Neural progenitor cell (in vitro differentiated cells): ENCODE measurements around the gene NOXO1. TPM values are rescaled to one million over a fixed set of nuclear protein-coding genes. Genes with fewer than 3 reads are reported as not detected.

ENCODE experiments used
- DNase-seq: peaks from one replicate; pipeline ENCODE4 v3.0.0-alpha.2; 2016; ENCODE audit warnings: low spot score
- H2AFZ ChIP-seq: fragments of 200-600 bp; sonication (generic); replicated peaks from 2 replicates; pipeline ENCODE4 v1.6.1; 2016; ENCODE audit warnings: antibody characterized with exemption
- H3F3A ChIP-seq: fragments of 200-600 bp; sonication (generic); 2 replicates; pipeline ENCODE4 v1.6.1; 2016; ENCODE audit warnings: antibody characterized with exemption, low read depth
- H3K27ac ChIP-seq: fragments of 200-600 bp; sonication (generic); 2 replicates; pipeline ENCODE4 v1.5.1; 2016; ENCODE audit warnings: mild to moderate bottlenecking
- H3K27me3 ChIP-seq: fragments of 200-600 bp; sonication (generic); 2 replicates; pipeline ENCODE4 v1.6.1; 2016; ENCODE audit warnings: mild to moderate bottlenecking, moderate library complexity
- H3K36me3 ChIP-seq: fragments of 200-600 bp; sonication (generic); 2 replicates; pipeline ENCODE4 v1.5.1; 2016
- H3K4me1 ChIP-seq: fragments of 200-600 bp; sonication (generic); 2 replicates; pipeline ENCODE4 v1.6.1; 2016; ENCODE audit warnings: mixed run types
- H3K4me2 ChIP-seq: fragments of 200-600 bp; sonication (generic); 2 replicates; pipeline ENCODE4 v1.6.1; 2016
- H3K4me3 ChIP-seq: fragments of 200-600 bp; sonication (generic); 2 replicates; pipeline ENCODE4 v1.5.1; 2016
- H3K79me2 ChIP-seq: fragments of 200-600 bp; sonication (generic); 2 replicates; pipeline ENCODE4 v1.6.1; 2016; ENCODE audit warnings: low read depth
- H3K9ac ChIP-seq: fragments of 200-600 bp; sonication (generic); 2 replicates; pipeline ENCODE4 v1.6.1; 2016
- H3K9me3 ChIP-seq: fragments of 200-600 bp; sonication (generic); 2 replicates; pipeline ENCODE4 v1.5.1; 2016; ENCODE audit warnings: low read depth
- H4K20me1 ChIP-seq: fragments of 200-600 bp; sonication (generic); 2 replicates; pipeline ENCODE4 v1.6.1; 2016; ENCODE audit warnings: low read depth
- H3K27ac Mint-ChIP-seq: 3 replicates; pipeline ENCODE4 v1.8.0; 2021; ENCODE audit warnings: mixed read lengths
- H3K27me3 Mint-ChIP-seq: 2 replicates; pipeline ENCODE4 v1.8.0; 2022; ENCODE audit warnings: low read depth, mild to moderate bottlenecking, inconsistent platforms, moderate library complexity, mixed read lengths; ENCODE audit not compliant: insufficient read depth
- H3K36me3 Mint-ChIP-seq: 3 replicates; pipeline ENCODE4 v1.8.0; 2021; ENCODE audit warnings: mixed read lengths
- H3K4me1 Mint-ChIP-seq: 3 replicates; pipeline ENCODE4 v1.8.0; 2021; ENCODE audit warnings: mixed read lengths
- H3K4me3 Mint-ChIP-seq: 3 replicates; pipeline ENCODE4 v1.8.0; 2021; ENCODE audit warnings: mild to moderate bottlenecking, moderate library complexity, mixed read lengths
- H3K9me3 Mint-ChIP-seq: 3 replicates; pipeline ENCODE4 v1.8.0; 2020; ENCODE audit warnings: mixed read lengths
- CTCF ChIP-seq: fragments of 200-600 bp; sonication (generic); IDR thresholded peaks from 2 replicates; pipeline ENCODE4 v1.5.1; 2017; ENCODE audit warnings: antibody characterized with exemption, mild to moderate bottlenecking
- EZH2 ChIP-seq: fragments of 200-600 bp; sonication (generic); IDR thresholded peaks from 2 replicates; pipeline ENCODE4 v1.6.1; 2017; ENCODE audit warnings: antibody characterized with exemption, mild to moderate bottlenecking, moderate library complexity
- EZH2phosphoT487 ChIP-seq: fragments of 200-600 bp; sonication (generic); IDR thresholded peaks from 2 replicates; pipeline ENCODE4 v1.6.1; 2017; ENCODE audit warnings: antibody characterized with exemption
- total RNA-seq: library from RNA; depleted of rRNA; stranded (reverse); fragments of >200 nt; gene quantifications from 2 replicates; pipeline ENCODE4 v1.2.3, GENCODE V29; 2015; ENCODE audit warnings: low replicate concordance

The NOXO1 gene
- total RNA-seq, 1 donor from 2014 or later, result not detected

- no peak overlapping the region for H3K27ac ChIP-seq
- H3K4me1 ChIP-seq, result peaks cover 19% of the 10 kb centered on the region
- no peaks in the 10 kb centered on the region for H3K36me3 ChIP-seq
- no peak overlapping the region for H3K4me2 ChIP-seq
- Mint-ChIP-seq H3K36me3 (no peaks in the 10 kb centered on the region), H3K27me3 (peaks cover 36% of the 10 kb centered on the region), H3K27ac (peak overlapping the region; percentile 30), H3K9me3 (no peaks in the 10 kb centered on the region), H3K4me1 (peaks cover 22% of the 10 kb centered on the region), H3K4me3 (peak overlapping the region; percentile 41)
- H3K4me3 ChIP-seq, result no peak overlapping the region
- H2AFZ ChIP-seq, result no peak overlapping the region
- no peaks in the 10 kb centered on the region for H3K79me2 ChIP-seq
- H3F3A ChIP-seq, result peaks cover 17% of the 10 kb centered on the region
- H3K27me3 ChIP-seq, result peaks cover 95% of the 10 kb centered on the region
- H3K9ac ChIP-seq, result no peak overlapping the region
- H4K20me1 ChIP-seq, result peaks cover 5% of the 10 kb centered on the region
- no peak for TF ChIP-seq EZH2phosphoT487
- no peak for TF ChIP-seq EZH2
- no peak for TF ChIP-seq CTCF
- no peaks in the 10 kb centered on the region for H3K9me3 ChIP-seq
- DNase-seq, result no peak
Measured at GRCh38 chr16:2024032-2024420, 42.8 kb upstream of the NOXO1 start.

GRCh38 chr16:2023092-2024031 is 42.1 kb upstream of the NOXO1 start:
- H3K4me2 ChIP-seq, result peak overlapping the region; percentile 85
- H3K4me3 ChIP-seq, result peak overlapping the region; percentile 45
- TF ChIP-seq EZH2phosphoT487 (no peak), CTCF (peak; percentile 92), EZH2 (peak; percentile 34)
- no peak overlapping the region for H3K27ac ChIP-seq
- Mint-ChIP-seq H3K27ac (peak overlapping the region; percentile 96), H3K27me3 (peaks cover 40% of the 10 kb centered on the region), H3K36me3 (no peaks in the 10 kb centered on the region), H3K4me1 (peaks cover 22% of the 10 kb centered on the region), H3K9me3 (no peaks in the 10 kb centered on the region), H3K4me3 (peak overlapping the region; percentile 84)
- no peaks in the 10 kb centered on the region for H3K9me3 ChIP-seq
- no peaks in the 10 kb centered on the region for H3K36me3 ChIP-seq
- H2AFZ ChIP-seq, result peak overlapping the region; percentile 93
- H3K9ac ChIP-seq, result no peak overlapping the region
- H3K4me1 ChIP-seq, result peaks cover 19% of the 10 kb centered on the region
- H4K20me1 ChIP-seq, result peaks cover 4% of the 10 kb centered on the region
- H3F3A ChIP-seq, result peaks cover 17% of the 10 kb centered on the region
- H3K79me2 ChIP-seq, result no peaks in the 10 kb centered on the region
- H3K27me3 ChIP-seq, result peaks cover 97% of the 10 kb centered on the region
- DNase-seq, result peak; percentile 93

DNA sequence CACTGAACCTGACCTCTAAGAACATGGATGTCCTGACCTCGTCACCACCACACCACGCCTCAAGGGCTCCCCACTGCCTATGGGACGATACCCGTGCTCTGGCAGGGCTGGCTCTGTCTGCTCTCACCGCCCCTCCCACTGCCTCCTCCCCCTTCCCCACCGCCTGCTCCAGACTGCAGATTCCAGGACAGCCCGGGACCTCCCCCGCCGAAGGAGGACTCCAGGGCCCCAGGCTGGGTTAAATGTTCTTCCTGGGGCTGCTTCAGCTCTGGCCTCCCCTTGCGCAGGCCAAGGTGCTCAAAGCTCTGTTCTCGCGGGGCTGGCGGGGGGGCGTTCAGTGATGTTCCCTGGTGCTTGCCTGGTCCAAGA is 41.4 kb upstream of the NOXO1 start:
- H2AFZ ChIP-seq, result peak overlapping the region; percentile 83
- H3K9me3 Mint-ChIP-seq, result no peaks in the 10 kb centered on the region
- no peaks in the 10 kb centered on the region for H4K20me1 ChIP-seq
- peaks cover 42% of the 10 kb centered on the region for H3K27me3 Mint-ChIP-seq
- H3K4me2 ChIP-seq, result peak overlapping the region; percentile 85
- H3K4me1 Mint-ChIP-seq, result peaks cover 22% of the 10 kb centered on the region
- no peaks in the 10 kb centered on the region for H3K79me2 ChIP-seq
- peaks cover 17% of the 10 kb centered on the region for H3F3A ChIP-seq
- peaks cover 97% of the 10 kb centered on the region for H3K27me3 ChIP-seq
- H3K9ac ChIP-seq, result no peak overlapping the region
- no peaks in the 10 kb centered on the region for H3K36me3 Mint-ChIP-seq
- DNase-seq, result peak; percentile 74
- H3K27ac ChIP-seq, result no peak overlapping the region
- peak overlapping the region; percentile 45 for H3K4me3 ChIP-seq
- no peaks in the 10 kb centered on the region for H3K9me3 ChIP-seq
- TF ChIP-seq EZH2phosphoT487, result no peak
- TF ChIP-seq CTCF, result no peak
- TF ChIP-seq EZH2, result no peak
- H3K27ac Mint-ChIP-seq, result no peak overlapping the region
- H3K4me3 Mint-ChIP-seq, result peak overlapping the region; percentile 80
- peaks cover 19% of the 10 kb centered on the region for H3K4me1 ChIP-seq
- no peaks in the 10 kb centered on the region for H3K36me3 ChIP-seq
